IPS DF 19.7 (cell line): Measurements from ENCODE around the gene LIF.

Source experiments
- DNase-seq: peaks from one replicate; pipeline ENCODE4 v3.0.0-alpha.2; 2013; ENCODE audit warnings: low read depth, low spot score

Gene LIF

GRCh38 chr22:30265131-30265720 lies 18.7 kb upstream of the LIF start:
- no peak for DNase-seq

GRCh38 chr22:30263883-30264282 lies 17.3 kb upstream of the LIF start:
- DNase-seq = no peak

- no peak for DNase-seq
Observed at GRCh38 chr22:30262917-30263741, 16.6 kb upstream of the LIF start.

GRCh38 chr22:30262112-30262511 lies 15.6 kb upstream of the LIF start:
- DNase-seq = no peak

GRCh38 chr22:30261134-30261533 lies 14.6 kb upstream of the LIF start:
- DNase-seq = no peak

- DNase-seq = no peak
Observed at GRCh38 chr22:30260682-30261081, 14.1 kb upstream of the LIF start.

- DNase-seq = no peak
Observed at GRCh38 chr22:30260276-30260675, 13.7 kb upstream of the LIF start.

GRCh38 chr22:30254314-30254713 lies 7.8 kb upstream of the LIF start:
- no peak for DNase-seq

GRCh38 chr22:30253205-30253852 lies 6.8 kb upstream of the LIF start:
- DNase-seq = no peak

GRCh38 chr22:30252411-30253204 lies 6.0 kb upstream of the LIF start:
- DNase-seq = no peak

- DNase-seq = no peak
Observed at GRCh38 chr22:30251711-30252110, 5.2 kb upstream of the LIF start.

- no peak for DNase-seq
Observed at GRCh38 chr22:30250661-30251267, 4.2 kb upstream of the LIF start.

- DNase-seq = no peak
Observed at GRCh38 chr22:30250039-30250565, 3.5 kb upstream of the LIF start.

- DNase-seq = no peak
Observed at GRCh38 chr22:30249049-30250038, 2.8 kb upstream of the LIF start.

- DNase-seq = no peak
Observed at GRCh38 chr22:30248484-30248883, 1.9 kb upstream of the LIF start.

GRCh38 chr22:30247974-30248373 lies 1.4 kb upstream of the LIF start:
- DNase-seq = no peak

GRCh38 chr22:30247561-30247960 lies 1.0 kb upstream of the LIF start:
- no peak for DNase-seq

- no peak for DNase-seq
Observed at GRCh38 chr22:30246814-30247376, 336 bp upstream of the LIF start.

GRCh38 chr22:30245181-30245984 lies 1.2 kb downstream of the LIF start:
- no peak for DNase-seq
